Mucosa of descending colon (tissue), 3 donors: ENCODE results near the gene RAB4B. TPM values are rescaled to one million over a fixed set of nuclear protein-coding genes. Genes with fewer than 3 reads are reported as not detected.
"Not testable (repeated sequence)": the region's sequence is repeated elsewhere in the genome, so short reads cannot be mapped to it uniquely, and the experiment has no call there.

Experiments used
- ATAC-seq: fragments of 200-7000 bp; cut with Tn5 transposase; one replicate; pipeline ENCODE4 v1.9.1; 2020; ENCODE audit warnings: mild to moderate bottlenecking, moderate library complexity
- DNase-seq, 3 donors: peaks; one replicate each; pipeline ENCODE4 v3.0.0-alpha.2; 2020
- H3K36me3 ChIP-seq: fragments of 200-600 bp; one replicate; pipeline ENCODE4 v1.8.0; 2021; ENCODE audit warnings: low read depth, mild to moderate bottlenecking
- H3K4me1 ChIP-seq: fragments of 200-600 bp; one replicate; pipeline ENCODE4 v1.8.0; 2021; ENCODE audit warnings: low read depth, mild to moderate bottlenecking
- H3K4me3 ChIP-seq: fragments of 200-600 bp; one replicate; pipeline ENCODE4 v1.8.0; 2021; ENCODE audit warnings: mild to moderate bottlenecking
- H3K9me3 ChIP-seq: fragments of 200-600 bp; one replicate; pipeline ENCODE4 v1.8.0; 2021; ENCODE audit warnings: mild to moderate bottlenecking
- intact Hi-C, 2 donors: fragments of 100-400 bp; cut with DNase I in 1 of 2; cut with micrococcal nuclease in 1 of 2; formaldehyde crosslinking; loops; one replicate each; pipeline versions ENCODE4 v1.11.0 to v1.11.1; 2022; cut with DNase I, micrococcal nuclease
- total RNA-seq, 3 donors: library from RNA; stranded (reverse); fragmentation: NEBNext Ultra II Directional in 2 of 3; extraction: Animal tissue kit (Norgen Biotek cat#: 25700) in 2 of 3; gene quantifications; one replicate each; pipeline versions ENCODE4 v1.2.1 to v1.2.4, GENCODE V29; 2021 to 2023
- TF ChIP-seq, protein P1 (sequence below): fragments of 200-600 bp; IDR thresholded peaks from one replicate; pipeline ENCODE4 v1.8.0; 2022; ENCODE audit warnings: antibody characterized with exemption, mild to moderate bottlenecking
- donor health status: DM: no; HTN: no; CAD: no; lungs with moderate emphysema.
- donor health status: DM: no; HTN: no; CAD: no.
- donor health status: DM: no; HTN: yes; CAD: no.

The RAB4B gene
- total RNA-seq, 3 donors from 2014 or later, result 46.9 to 68.1 (median 61.0) TPM

DNA sequence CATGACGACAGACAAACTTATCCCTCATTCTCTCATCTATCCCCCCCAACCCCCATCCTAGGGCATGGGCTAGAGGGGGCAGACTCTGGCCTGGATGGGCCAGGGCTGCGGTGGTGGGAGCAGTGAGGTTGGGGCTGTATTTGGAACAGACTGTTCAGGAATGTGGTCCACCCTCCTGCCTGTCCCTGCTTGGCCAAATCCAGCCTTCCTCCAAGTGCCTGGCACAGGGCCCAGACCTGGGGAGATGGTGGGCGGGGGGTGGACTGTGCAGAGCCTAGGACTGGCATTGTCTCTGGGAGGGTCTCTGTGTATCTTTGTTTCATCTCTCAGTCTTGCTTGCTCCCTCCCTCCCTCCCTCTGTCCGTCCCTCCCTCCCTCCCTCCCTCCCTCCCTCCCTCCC is 35.1 kb downstream of the RAB4B start:
- intact Hi-C loops, result loop anchor here in 1 of 2 donors (10.0 kb wide), 1 partner anchor 148 kb away; no protein-coding TSS in a partner anchor
- DNase-seq (no peak), ATAC-seq (no peak)
- H3K4me1 ChIP-seq, result no peaks in the 10 kb centered on the region
- TF ChIP-seq, protein P1, sequence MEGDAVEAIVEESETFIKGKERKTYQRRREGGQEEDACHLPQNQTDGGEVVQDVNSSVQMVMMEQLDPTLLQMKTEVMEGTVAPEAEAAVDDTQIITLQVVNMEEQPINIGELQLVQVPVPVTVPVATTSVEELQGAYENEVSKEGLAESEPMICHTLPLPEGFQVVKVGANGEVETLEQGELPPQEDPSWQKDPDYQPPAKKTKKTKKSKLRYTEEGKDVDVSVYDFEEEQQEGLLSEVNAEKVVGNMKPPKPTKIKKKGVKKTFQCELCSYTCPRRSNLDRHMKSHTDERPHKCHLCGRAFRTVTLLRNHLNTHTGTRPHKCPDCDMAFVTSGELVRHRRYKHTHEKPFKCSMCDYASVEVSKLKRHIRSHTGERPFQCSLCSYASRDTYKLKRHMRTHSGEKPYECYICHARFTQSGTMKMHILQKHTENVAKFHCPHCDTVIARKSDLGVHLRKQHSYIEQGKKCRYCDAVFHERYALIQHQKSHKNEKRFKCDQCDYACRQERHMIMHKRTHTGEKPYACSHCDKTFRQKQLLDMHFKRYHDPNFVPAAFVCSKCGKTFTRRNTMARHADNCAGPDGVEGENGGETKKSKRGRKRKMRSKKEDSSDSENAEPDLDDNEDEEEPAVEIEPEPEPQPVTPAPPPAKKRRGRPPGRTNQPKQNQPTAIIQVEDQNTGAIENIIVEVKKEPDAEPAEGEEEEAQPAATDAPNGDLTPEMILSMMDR, result no peak
- H3K36me3 ChIP-seq, result no peaks in the 10 kb centered on the region
- no peak overlapping the region for H3K4me3 ChIP-seq
- no peaks in the 10 kb centered on the region for H3K9me3 ChIP-seq

DNA sequence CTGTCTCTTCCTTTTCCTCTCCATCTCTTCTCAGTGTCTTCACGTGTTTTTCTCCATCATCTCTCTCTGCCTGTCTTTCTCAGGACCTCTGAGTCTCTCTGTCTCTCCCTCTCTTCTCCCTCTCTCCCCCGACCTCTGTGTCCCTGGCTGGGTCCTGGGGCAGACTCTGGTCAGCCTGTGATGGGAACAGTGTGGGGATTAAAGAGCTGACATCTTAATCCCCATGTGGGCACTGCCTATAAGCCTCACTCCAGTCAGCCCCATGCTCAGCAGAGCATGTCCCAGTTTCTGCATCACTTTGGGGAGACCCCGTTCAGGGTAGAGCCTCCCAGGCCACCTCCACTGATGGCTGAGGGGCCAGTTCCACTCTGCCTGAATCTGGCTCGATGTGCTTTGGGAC is 37.2 kb downstream of the RAB4B start:
- H3K4me1 ChIP-seq, result peaks cover 5% of the 10 kb centered on the region
- TF ChIP-seq, protein P1, result no peak
- no peak for DNase-seq
- no peak overlapping the region for H3K4me3 ChIP-seq
- ATAC-seq, result no peak
- H3K36me3 ChIP-seq, result no peaks in the 10 kb centered on the region
- H3K9me3 ChIP-seq, result no peaks in the 10 kb centered on the region
- intact Hi-C loops, result loop anchor here (5.0 to 10.0 kb wide), 2 partner anchors 150 to 153 kb away; no protein-coding TSS in a partner anchor

DNA sequence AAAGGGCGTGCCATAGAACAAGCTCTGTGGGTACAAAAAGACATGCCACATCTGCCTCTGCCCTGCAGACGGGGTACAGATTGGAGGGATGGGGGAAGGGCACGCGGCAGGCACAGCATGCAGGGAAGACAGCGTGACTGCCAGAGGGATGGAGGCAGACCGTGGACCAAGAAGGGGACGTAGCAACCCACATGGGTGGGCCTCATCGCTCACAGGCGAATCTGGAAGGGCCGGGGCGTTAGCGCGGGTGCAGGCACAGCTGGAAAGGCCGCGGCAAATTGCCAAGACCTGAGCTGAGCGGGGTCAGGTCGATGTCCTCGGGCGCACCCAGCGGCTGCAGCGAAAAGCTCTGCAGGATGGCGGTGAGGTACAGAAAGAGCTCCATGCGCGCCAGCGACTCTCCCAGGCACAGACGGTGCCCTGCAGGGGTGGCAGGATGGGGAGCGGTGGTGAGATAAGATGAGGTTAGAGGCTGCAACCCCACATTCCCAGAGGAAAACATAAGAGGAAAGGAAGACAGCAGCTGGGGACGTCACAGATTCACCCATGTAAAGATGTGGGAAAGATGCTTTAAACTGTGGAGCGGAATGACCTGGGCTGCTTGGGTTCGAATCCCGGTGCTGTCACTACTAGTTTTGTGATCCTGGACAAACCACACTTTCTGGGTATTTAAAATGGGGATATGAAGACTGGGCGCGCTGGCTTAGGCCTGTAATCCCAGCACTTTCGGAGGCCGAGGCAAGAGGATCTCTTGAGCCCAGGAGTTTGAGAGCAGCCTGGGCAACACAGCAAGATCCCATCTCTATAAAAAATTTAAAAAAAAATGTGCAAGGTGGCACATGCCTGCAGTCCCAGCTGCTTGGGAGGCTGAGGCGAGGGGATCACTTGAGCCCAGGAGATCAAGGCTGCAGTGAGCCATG is 40.7 kb downstream of the RAB4B start:
- not testable (repeated sequence) for H3K9me3 ChIP-seq, H3K36me3 ChIP-seq, H3K4me3 ChIP-seq
- intact Hi-C loops, result loop anchor here (5.0 to 10.0 kb wide), 2 partner anchors 154 to 156 kb away; no protein-coding TSS in a partner anchor
- ATAC-seq (peak; percentile 95), DNase-seq (peak; percentile 86 to 91 (median 89))
- H3K4me1 ChIP-seq, result peaks cover 11% of the 10 kb centered on the region

DNA sequence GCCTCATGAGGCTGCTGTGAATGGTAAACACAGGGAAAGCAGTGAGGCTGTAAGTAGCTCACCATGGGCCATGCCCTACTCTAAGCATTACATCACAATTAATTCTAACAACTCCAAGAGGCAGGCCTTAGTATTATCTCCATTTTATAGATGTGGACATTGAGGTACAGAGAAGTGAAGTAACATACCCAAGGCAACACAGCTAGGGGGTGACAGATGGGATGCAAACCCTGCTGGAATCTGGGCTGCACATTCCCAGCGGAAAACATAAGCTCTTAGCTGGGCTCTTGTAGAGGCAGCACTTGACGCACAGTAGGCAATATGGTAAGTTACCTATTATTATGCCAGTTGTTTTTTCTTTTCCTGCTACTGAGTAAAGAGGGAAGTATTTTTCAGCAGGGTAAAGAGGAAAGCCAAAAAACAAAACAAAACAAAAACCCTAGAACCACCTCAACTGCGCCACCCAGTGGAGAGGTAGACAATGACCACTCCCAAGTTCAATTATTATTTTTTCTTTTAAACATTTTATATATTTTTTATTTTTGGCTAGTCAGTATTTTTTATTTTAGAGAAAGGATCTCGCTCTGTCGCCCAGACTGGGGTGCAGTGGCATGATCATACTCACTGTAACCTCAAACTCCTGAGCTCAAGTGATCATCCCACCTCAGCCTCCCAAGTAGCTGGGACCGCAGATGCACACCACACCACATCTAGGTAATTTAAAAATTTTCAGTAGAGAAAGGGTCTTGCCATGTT is 41.6 kb downstream of the RAB4B start:
- intact Hi-C loops, result loop anchor here (5.0 to 10.0 kb wide), 2 partner anchors 155 to 157 kb away; no protein-coding TSS in a partner anchor
- H3K4me1 ChIP-seq, result peaks cover 11% of the 10 kb centered on the region
- TF ChIP-seq, protein P1, result peak; percentile 67
- peak in 1 of 3 donors; percentile 71 for DNase-seq
- H3K36me3 ChIP-seq, H3K4me3 ChIP-seq, H3K9me3 ChIP-seq: not testable (repeated sequence)
- peak; percentile 61 for ATAC-seq

DNA sequence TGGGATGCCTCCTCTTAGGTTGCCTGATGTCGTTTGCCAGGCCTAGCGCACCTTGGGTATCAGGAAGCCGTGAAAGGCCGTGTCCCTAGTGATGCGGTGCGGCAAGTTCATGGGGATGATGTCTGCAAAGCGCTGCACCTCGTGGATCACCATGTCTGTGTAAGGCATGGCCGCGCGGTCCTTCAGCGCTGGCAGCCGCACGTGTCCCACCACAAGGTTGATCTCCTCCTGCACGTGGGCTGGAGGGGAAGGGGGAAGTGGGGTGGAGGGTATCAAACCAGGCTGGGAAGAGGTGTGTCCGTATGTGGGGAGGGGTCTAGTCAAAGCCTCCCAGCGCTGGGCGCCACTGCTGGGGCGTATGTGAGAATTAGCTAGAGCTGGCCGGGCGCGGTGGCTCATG is 44.1 kb downstream of the RAB4B start:
- no peak for ATAC-seq
- no peak overlapping the region for H3K4me3 ChIP-seq
- intact Hi-C loops, result no loop called here

DNA sequence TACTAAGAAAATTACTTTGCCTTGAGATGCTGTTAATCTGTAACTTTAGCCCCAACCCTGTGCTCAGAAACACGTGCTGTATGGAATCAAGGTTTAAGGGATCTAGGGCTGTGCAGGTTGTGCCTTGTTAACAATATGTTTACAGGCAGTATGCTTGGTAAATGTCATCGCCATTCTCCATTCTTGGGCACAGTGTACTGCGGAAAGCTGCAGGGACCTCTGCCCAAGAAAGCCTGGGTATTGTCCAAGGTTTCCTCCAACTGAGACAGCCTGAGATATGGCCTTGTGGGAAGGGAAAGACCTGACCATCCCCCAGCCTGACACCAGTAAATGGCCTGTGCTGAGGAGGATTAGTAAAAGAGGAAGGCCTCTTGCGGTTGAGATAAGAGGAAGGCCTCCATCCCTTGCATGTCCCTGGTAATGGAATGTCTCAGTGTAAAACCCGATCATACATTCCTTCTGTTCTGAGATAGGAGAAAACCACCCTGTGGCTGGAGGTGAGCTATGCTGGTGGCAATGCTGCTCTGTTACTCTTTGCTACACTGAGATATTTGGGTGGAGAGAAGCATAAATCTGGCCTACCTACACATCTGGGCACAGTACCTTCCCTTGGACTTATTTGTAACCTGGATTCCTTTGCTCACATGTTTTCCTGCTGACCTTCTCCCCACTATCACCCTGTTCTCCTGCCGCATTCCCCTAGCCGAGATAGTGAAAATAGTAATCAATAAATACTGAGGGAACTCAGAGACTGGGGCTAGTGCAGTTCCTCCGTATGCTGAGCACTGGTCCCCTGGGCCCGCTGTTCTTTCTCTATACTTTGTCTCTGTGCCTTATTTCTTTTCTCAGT is 44.9 kb downstream of the RAB4B start:
- DNase-seq, H3K36me3 ChIP-seq, H3K4me3 ChIP-seq, intact Hi-C loops, ATAC-seq, H3K9me3 ChIP-seq: not testable (repeated sequence)
- peaks cover 11% of the 10 kb centered on the region for H3K4me1 ChIP-seq

More for the DNA sequence above, 44.1 kb downstream of the RAB4B start:
- TF ChIP-seq, protein P1, result no peak
- Histone ChIP-seq H3K4me1 (peaks cover 11% of the 10 kb centered on the region), H3K9me3 (no peaks in the 10 kb centered on the region), H3K36me3 (no peaks in the 10 kb centered on the region)
- DNase-seq, result no peak

DNA sequence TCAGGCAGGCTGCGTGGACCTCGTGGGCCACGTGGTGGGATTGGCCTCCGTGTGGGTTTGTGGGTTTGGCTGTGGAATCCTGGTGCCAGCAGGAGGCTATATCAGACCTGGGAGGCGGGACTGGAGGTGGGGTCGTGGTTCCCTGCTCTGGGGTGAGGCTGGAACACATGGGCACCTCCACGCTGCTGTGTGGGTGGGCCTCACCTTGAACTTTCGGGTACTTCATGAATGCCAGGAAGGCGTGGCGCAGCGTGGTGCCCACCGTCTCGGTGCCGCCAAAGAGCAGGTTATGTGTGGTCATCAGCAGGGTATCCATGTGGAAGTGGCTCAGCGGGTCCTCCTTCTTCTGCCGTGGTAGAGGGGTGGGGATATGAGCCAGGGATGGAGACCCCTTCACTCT is 46.9 kb downstream of the RAB4B start:
- H3K36me3 ChIP-seq, H3K4me3 ChIP-seq, DNase-seq, H3K4me1 ChIP-seq, H3K9me3 ChIP-seq, ATAC-seq, intact Hi-C loops: not testable (repeated sequence)

DNA sequence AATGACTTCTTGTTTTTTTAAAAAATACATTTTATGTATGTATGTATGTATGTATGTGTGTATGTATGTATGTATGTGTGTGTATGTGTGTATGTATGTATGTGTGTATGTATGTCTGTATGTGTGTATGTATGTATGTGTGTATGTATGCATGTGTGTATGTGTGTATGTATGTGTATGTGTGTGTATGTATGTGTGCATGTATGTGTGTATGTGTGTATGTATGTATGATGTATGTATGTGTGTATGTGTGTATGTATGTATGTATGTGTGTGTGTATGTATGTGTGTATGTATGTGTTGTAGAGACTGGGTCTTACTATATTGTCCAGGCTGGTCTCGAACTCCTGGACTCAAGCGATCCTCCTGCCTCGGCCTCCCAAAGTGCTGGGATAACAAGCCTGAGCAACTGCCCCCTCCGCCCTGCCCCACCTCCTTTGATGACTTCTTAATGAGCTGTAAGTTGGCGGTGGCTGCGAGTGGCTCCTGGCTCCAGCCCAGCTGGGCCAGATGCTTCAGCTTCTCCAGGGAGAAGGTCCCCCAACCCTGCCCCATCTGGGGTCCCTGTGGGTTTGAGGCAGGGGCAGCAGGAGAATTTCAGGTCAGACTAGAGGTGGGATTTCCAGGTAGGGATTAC is 47.5 kb downstream of the RAB4B start:
- H3K4me1 ChIP-seq, H3K4me3 ChIP-seq, H3K36me3 ChIP-seq, DNase-seq, intact Hi-C loops, H3K9me3 ChIP-seq, ATAC-seq: not testable (repeated sequence)
